ENCODE data around the gene FOXK1.
A peak's percentile ranks its signal among the peaks of the same experiment; 100 is the strongest.
"Not testable (repeated sequence)": the region's sequence is repeated elsewhere in the genome, so short reads cannot be mapped to it uniquely, and the experiment has no call there.

Gene FOXK1

GRCh38 chr7:4681886-4682620, at the start of gene FOXK1:
FOXK1 (plus strand) TSS chr7:4682295; CDS start chr7:4682309, 14 bp downstream.
- peak; percentile 71 for DNase-seq

GRCh38 chr7:4633012-4633411, 49.1 kb upstream of the FOXK1 start:
- peak; percentile 45 for DNase-seq

GRCh38 chr7:4634166-4634565, 47.9 kb upstream of the FOXK1 start:
- no peak for DNase-seq

GRCh38 chr7:4638781-4639575, 43.1 kb upstream of the FOXK1 start:
- DNase-seq, result no peak

GRCh38 chr7:4641091-4641666, 40.9 kb upstream of the FOXK1 start:
- no peak for DNase-seq

GRCh38 chr7:4641667-4642467, 40.2 kb upstream of the FOXK1 start:
- peak; percentile 93 for DNase-seq

GRCh38 chr7:4642468-4643203, 39.5 kb upstream of the FOXK1 start:
- no peak for DNase-seq

DNA sequence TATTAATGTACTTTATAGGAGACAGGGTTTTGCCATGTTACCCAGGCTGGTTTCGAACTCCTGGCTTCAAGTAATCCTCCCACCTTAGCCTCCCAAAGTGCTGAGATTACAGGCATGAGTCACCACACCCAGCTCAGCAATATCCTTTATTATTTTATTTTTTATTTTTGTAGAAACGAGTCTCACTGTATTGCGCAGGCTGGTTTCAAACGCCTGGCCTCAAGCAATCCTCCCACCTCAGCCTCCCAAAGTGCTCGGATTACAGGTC, 39.0 kb upstream of the FOXK1 start:
- not testable (repeated sequence) for DNase-seq

GRCh38 chr7:4645246-4645645, 36.8 kb upstream of the FOXK1 start:
- DNase-seq, result no peak

DNA sequence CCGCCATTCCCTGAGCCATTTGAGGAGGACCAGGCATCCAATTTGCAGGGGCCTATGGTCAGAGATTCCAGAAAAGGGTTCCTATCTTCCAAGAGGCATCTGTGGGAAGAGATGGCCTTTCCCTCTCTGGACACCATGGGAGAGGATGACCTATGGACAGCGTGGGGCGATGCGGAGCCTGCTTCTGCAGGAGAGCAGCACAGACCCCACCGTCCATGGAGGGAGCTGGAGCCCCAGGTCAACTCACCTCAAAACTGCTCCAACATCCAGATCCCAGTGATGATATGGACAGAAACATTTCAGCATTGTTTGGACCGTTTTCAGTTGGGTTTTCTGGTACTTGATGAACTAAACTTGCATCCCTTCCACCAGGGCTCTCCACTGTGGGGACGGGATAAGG, 34.0 kb upstream of the FOXK1 start:
- DNase-seq, result no peak

DNA sequence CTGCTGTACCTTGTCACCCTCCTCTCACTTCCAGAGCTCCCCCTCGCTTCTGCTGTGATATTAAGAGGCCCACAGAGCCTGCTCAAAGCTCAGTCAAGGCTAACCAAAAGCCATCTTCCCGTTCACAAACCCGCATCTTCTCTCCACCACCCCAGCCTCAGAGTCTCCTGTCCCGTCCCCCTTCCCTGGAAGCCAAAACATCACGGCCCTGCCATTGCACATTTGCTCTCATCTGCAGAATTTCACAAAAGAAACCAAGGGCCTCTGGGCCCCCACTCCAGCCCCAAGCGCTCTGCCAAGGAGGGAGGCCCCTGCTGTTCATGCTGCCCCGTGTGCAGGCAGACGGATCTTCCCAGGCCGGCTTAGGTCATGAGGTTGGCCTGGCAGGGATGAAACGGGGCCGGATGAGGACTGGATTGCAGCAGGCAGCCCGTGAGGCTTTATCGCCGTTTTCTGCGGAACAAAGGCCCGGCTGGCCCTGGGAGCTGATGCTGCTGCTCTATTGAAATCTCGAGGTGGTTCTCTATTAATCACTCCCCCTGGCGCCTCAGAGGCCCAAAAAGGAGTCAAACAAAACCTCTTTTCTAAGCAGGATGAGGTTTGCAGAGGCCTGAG, 31.6 kb upstream of the FOXK1 start:
- DNase-seq, result no peak

DNA sequence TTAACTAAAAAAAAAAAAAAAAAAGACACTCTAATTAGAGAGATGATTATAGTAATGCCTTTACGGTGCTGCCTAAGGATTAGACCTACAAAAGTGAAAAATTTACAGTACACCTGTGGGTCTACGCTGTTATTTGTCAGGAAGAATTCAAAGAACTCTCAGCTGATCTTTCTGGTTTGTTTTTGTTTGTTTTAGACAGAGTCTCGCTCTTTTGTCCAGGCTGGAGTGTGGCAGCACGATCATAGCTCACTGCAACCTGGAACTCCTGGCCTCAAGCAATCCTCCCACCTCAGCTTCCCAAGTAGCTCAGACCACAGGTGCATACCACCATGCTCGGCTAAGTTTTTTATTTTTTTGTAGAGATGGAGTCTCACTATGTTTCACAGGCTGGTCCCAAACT, 28.3 kb upstream of the FOXK1 start:
- DNase-seq, result no peak

GRCh38 chr7:4655311-4655710, 26.8 kb upstream of the FOXK1 start:
- DNase-seq, result no peak

- no peak for DNase-seq
Measured at GRCh38 chr7:4655896-4656295, 26.2 kb upstream of the FOXK1 start.

DNA sequence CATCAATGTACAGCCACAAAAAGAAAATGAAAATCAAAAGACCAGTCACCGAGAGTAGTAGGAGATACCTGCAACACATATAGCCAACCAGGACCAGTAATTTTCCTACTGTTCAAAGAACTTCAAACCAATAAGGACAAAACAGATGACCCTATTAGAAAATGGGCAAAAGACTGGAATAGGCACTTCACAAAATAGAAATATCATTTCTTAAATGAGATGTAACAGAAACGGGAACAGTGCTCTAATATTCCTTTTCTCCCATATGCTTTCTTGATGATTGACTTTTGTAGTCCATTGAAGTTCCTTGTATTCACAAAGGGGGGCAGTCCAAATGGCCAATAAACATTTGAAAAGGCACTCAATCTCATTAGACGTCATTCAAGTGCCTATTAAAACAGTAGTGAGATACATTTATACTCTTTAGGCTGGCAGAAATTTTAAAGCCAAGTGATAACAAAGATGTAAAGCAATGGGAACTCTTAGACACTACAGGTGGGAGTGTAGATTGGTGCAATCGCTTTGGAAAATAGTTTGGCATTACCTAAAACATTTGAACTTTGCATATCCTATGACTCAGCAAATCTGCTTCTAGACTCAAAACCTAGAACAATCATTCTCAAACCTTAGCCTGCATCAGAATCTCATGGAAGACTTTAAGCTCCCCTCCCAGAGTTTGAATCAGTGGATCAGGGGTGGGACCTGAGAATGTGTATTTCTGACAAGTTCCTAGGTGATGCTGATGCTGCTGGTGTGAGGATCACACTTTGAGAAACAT, 24.3 kb upstream of the FOXK1 start:
- DNase-seq, result no peak

DNA sequence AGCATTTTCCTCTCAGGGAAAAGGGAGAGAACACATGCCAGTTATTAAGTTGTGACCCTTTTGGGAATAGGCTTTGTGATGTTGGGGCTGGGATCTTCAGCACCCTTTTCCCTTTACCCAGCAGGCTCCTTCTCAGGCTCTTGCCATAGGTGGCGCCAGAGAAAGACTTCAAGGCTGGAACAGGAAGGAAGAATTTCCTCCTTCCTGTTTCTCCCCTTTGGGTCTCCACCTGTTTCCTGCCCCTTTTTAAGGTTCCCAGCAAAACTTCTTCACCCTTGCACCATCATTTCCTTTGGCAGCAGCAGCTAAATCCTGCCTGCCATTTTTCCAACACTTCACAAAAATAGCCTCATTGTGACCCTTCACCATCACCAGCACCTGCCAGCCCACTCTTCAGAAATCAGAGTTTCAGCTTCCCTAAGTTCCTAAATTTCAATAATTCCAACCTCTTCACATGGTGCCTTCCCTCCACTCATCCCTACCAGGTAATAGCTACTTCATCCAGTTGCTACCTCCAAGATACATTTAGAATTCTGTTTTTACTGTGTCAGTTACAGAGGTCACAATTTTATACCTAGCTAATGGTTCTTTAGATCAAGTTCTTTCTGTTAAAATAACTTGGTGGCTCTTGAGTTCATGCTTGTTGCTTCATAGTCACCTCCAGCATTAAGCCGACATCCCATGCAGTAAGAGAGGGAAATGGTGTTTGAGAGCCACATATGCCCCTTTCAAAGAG, 22.4 kb upstream of the FOXK1 start:
- DNase-seq, result no peak

DNA sequence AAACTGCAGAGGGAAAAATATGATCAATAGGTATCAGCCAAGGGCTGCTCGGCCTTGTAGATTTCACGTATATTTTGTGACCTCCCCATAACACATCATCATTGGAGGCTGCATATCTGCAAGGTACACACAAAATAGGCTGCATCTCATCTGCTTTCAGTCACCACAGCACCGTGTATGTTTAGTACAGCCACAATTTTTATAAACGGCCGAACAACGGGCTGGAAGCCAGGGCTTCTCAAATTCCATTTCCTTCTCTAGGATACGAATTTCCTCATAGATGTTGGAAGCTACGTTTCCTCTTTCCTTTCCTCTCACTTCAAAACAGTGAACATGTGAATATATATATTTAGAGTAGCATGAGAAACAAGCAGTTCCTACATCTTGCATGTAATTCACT, 20.2 kb upstream of the FOXK1 start:
- no peak for DNase-seq

DNA sequence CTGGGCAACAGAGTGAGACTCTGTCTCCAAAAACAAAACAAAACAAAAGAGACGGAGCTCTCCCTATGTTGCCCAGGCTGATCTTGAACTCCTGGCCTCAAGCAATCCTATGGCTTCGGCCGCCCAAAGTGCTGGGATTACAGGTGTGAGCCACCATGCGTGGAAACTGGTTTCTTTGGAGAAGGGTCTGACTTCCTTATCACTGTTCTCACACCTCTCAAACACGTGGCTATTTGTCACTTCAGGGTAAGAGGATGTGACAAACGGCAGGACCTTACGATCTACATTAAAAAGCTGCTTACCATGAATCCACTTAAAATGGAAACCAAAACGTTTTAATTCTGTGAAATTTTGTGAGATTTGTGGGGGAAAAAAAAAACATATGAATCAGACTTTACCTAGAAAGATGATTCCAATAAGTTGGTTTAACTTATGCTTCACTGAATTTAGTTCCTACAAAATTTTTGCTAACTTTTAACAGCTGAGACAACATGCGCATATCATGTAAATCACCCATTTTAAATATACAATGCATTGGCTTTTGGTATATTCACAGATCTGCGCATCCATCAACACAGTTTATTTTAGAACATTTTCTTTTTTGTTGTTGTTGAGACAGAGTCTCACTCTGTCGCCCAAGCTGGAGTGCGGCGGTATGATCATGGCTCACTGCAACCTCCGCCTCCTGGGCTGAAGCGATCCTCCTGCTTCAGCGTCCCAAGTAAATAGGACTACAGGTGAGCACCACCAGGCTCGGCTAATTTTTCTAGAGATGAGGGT, 18.7 kb upstream of the FOXK1 start:
- DNase-seq, result no peak

- DNase-seq, result no peak
Measured at GRCh38 chr7:4665661-4666060, 16.4 kb upstream of the FOXK1 start.
